Urinary bladder (tissue), 4 donors: Measurements from ENCODE around the gene NAALADL2. TPM values are rescaled to one million over a fixed set of nuclear protein-coding genes. Genes with fewer than 3 reads are reported as not detected.
"Not testable (repeated sequence)": the region's sequence is repeated elsewhere in the genome, so short reads cannot be mapped to it uniquely, and the experiment has no call there.

ENCODE experiments used
- DNase-seq: peaks from one replicate; pipeline ENCODE4 v3.0.0-alpha.2; 2015; ENCODE audit errors: extremely low spot score
- H3K27ac ChIP-seq: one replicate; pipeline ENCODE4 v1.5.1; 2013; ENCODE audit warnings: low read depth, mild to moderate bottlenecking, moderate library complexity
- H3K36me3 ChIP-seq: one replicate; pipeline ENCODE4 v1.6.1; 2013; ENCODE audit warnings: mild to moderate bottlenecking, moderate library complexity; ENCODE audit not compliant: insufficient read depth
- H3K4me1 ChIP-seq: one replicate; pipeline ENCODE4 v1.6.1; 2013; ENCODE audit warnings: mild to moderate bottlenecking, moderate library complexity; ENCODE audit not compliant: insufficient read depth
- H3K4me3 ChIP-seq: one replicate; pipeline ENCODE4 v1.5.1; 2013; ENCODE audit warnings: low read depth, low read length
- WGBS: extraction: QIAGEN DNeasy Blood & Tissue Kit; methylation state at CpG from one replicate; pipeline ENCODE4 v1.1.7; 2013; 5-methylcytosine and 5-hydroxymethylcytosine counted together
- polyA plus RNA-seq: library from polyadenylated mRNA; stranded (reverse); fragments of 200-250 nt; gene quantifications from one replicate; pipeline ENCODE4 v1.2.3, GENCODE V29; 2013
- total RNA-seq: library from RNA; depleted of rRNA; stranded (reverse); fragments of >200 nt; gene quantifications from one replicate; pipeline ENCODE4 v1.2.3, GENCODE V29; 2014
- donor health status: healthy with polysubstance abuse.
- donor health status: healthy.

Gene NAALADL2
- total and polyA plus RNA-seq, 2 donors = 4.2 to 77.5 TPM

- WGBS = 79% methylated on average over 2 of the region's 2 CpGs
- H3K4me1 ChIP-seq, H3K36me3 ChIP-seq, H3K27ac ChIP-seq, H3K4me3 ChIP-seq, DNase-seq: not testable (repeated sequence)
Observed at GRCh38 chr3:175528693-175529092, 669.6 kb downstream of the NAALADL2 start.

GRCh38 chr3:175535351-175535750, 676.2 kb downstream of the NAALADL2 start:
- Histone ChIP-seq H3K27ac (no peak overlapping the region), H3K4me3 (no peak overlapping the region), H3K36me3 (no peaks in the 10 kb centered on the region), H3K4me1 (no peaks in the 10 kb centered on the region)
- WGBS = 80% methylated on average over 2 of the region's 2 CpGs
- DNase-seq = no peak

- Histone ChIP-seq H3K4me3 (no peak overlapping the region), H3K4me1 (no peaks in the 10 kb centered on the region), H3K27ac (no peak overlapping the region), H3K36me3 (no peaks in the 10 kb centered on the region)
- WGBS = 95% methylated on average over 4 of the region's 4 CpGs
- DNase-seq = no peak
Observed at GRCh38 chr3:175546115-175546514, 687.0 kb downstream of the NAALADL2 start.

GRCh38 chr3:175552929-175553328, 693.8 kb downstream of the NAALADL2 start:
- no peak for DNase-seq
- WGBS = 87% methylated on average over 1 of the region's 1 CpG
- H3K36me3 ChIP-seq = no peaks in the 10 kb centered on the region
- H3K27ac ChIP-seq = no peak overlapping the region
- H3K4me1 ChIP-seq = no peaks in the 10 kb centered on the region
- H3K4me3 ChIP-seq = no peak overlapping the region

GRCh38 chr3:175554801-175555200, 695.7 kb downstream of the NAALADL2 start:
- no peak overlapping the region for H3K27ac ChIP-seq
- no peaks in the 10 kb centered on the region for H3K36me3 ChIP-seq
- no peak overlapping the region for H3K4me3 ChIP-seq
- H3K4me1 ChIP-seq = no peaks in the 10 kb centered on the region
- DNase-seq = no peak

- Histone ChIP-seq H3K36me3 (no peaks in the 10 kb centered on the region), H3K4me1 (no peaks in the 10 kb centered on the region), H3K27ac (no peak overlapping the region), H3K4me3 (no peak overlapping the region)
- DNase-seq = no peak
- 95% methylated on average over 1 of the region's 1 CpG for WGBS
Observed at GRCh38 chr3:175558261-175558660, 699.1 kb downstream of the NAALADL2 start.

- H3K4me1 ChIP-seq = no peaks in the 10 kb centered on the region
- no peaks in the 10 kb centered on the region for H3K36me3 ChIP-seq
- no peak for DNase-seq
- no peak overlapping the region for H3K4me3 ChIP-seq
- H3K27ac ChIP-seq = no peak overlapping the region
Observed at GRCh38 chr3:175564363-175564762, 705.2 kb downstream of the NAALADL2 start.

- no peak for DNase-seq
- H3K27ac ChIP-seq = no peak overlapping the region
- no peak overlapping the region for H3K4me3 ChIP-seq
- H3K4me1 ChIP-seq = no peaks in the 10 kb centered on the region
- H3K36me3 ChIP-seq = no peaks in the 10 kb centered on the region
Observed at GRCh38 chr3:175571096-175571495, 712.0 kb downstream of the NAALADL2 start.

- H3K4me1 ChIP-seq = no peaks in the 10 kb centered on the region
- no peak overlapping the region for H3K4me3 ChIP-seq
- no peak for DNase-seq
- H3K27ac ChIP-seq = no peak overlapping the region
- no peaks in the 10 kb centered on the region for H3K36me3 ChIP-seq
- WGBS = 70% methylated on average over 2 of the region's 2 CpGs
Observed at GRCh38 chr3:175573226-175573625, 714.1 kb downstream of the NAALADL2 start.

- no peak for DNase-seq
- 91% methylated on average over 1 of the region's 1 CpG for WGBS
- Histone ChIP-seq H3K4me1 (no peaks in the 10 kb centered on the region), H3K27ac (no peak overlapping the region), H3K36me3 (no peaks in the 10 kb centered on the region), H3K4me3 (no peak overlapping the region)
Observed at GRCh38 chr3:175580318-175580717, 721.2 kb downstream of the NAALADL2 start.

- Histone ChIP-seq H3K4me1 (no peaks in the 10 kb centered on the region), H3K4me3 (no peak overlapping the region), H3K27ac (no peak overlapping the region), H3K36me3 (no peaks in the 10 kb centered on the region)
- no peak for DNase-seq
- WGBS = 63% methylated on average over 2 of the region's 2 CpGs
Observed at GRCh38 chr3:175585898-175586297, 726.8 kb downstream of the NAALADL2 start.

GRCh38 chr3:175590745-175591144, 731.6 kb downstream of the NAALADL2 start:
- Histone ChIP-seq H3K4me1 (no peaks in the 10 kb centered on the region), H3K36me3 (no peaks in the 10 kb centered on the region), H3K27ac (no peak overlapping the region), H3K4me3 (no peak overlapping the region)
- 86% methylated on average over 3 of the region's 3 CpGs for WGBS
- DNase-seq = no peak

GRCh38 chr3:175591375-175591774, 732.2 kb downstream of the NAALADL2 start:
- no peaks in the 10 kb centered on the region for H3K36me3 ChIP-seq
- H3K4me3 ChIP-seq = no peak overlapping the region
- no peaks in the 10 kb centered on the region for H3K4me1 ChIP-seq
- no peak for DNase-seq
- no peak overlapping the region for H3K27ac ChIP-seq
- 98% methylated on average over 1 of the region's 1 CpG for WGBS

- Histone ChIP-seq H3K4me1 (no peaks in the 10 kb centered on the region), H3K27ac (no peak overlapping the region), H3K4me3 (no peak overlapping the region), H3K36me3 (no peaks in the 10 kb centered on the region)
- no peak for DNase-seq
- 93% methylated on average over 1 of the region's 1 CpG for WGBS
Observed at GRCh38 chr3:175593331-175593730, 734.2 kb downstream of the NAALADL2 start.

- H3K36me3 ChIP-seq = no peaks in the 10 kb centered on the region
- 89% methylated on average over 4 of the region's 4 CpGs for WGBS
- H3K4me1 ChIP-seq = no peaks in the 10 kb centered on the region
- DNase-seq = no peak
- no peak overlapping the region for H3K27ac ChIP-seq
- H3K4me3 ChIP-seq = no peak overlapping the region
Observed at GRCh38 chr3:175598740-175599139, 739.6 kb downstream of the NAALADL2 start.
